ENCODE results near the gene PTPN13. TPM values are rescaled to one million over a fixed set of nuclear protein-coding genes. Genes with fewer than 3 reads are reported as not detected.

Gene PTPN13
- total RNA-seq, 2 experiments from 2014 or later = 3.9 to 4.1 TPM

GRCh38 chr4:86704601-86705000 lies 110.5 kb downstream of the PTPN13 start:
- Histone ChIP-seq H3K36me3 (ENCODE audit: insufficient read depth, low read length) (no peaks in the 10 kb centered on the region), H3K4me3 (ENCODE audit: low read length) (no peak overlapping the region), H3K9me3 (ENCODE audit: control insufficient read depth in 1 of 2, insufficient read depth in 1 of 2, low read length in 2 of 2) (no peaks in the 10 kb centered on the region), H3K4me1 (ENCODE audit: insufficient read depth, low read length) (no peaks in the 10 kb centered on the region), H3K27ac (ENCODE audit: low read depth in 1 of 2, low read length in 2 of 2) (no peak overlapping the region), H3K27me3 (ENCODE audit: control insufficient read depth in 1 of 2, insufficient read depth in 2 of 2, low read length in 2 of 2) (no peaks in the 10 kb centered on the region)
- no peaks in the 10 kb centered on the region for H3K27me3 Mint-ChIP-seq
- ATAC-seq (ENCODE audit: poor library complexity) = no peak
- ChIA-PET CTCF (no interaction called here), POLR2A (no interaction called here)
- no peak overlapping the region for H3K4me3 Mint-ChIP-seq
- no peak overlapping the region for H3K27ac Mint-ChIP-seq
- no peaks in the 10 kb centered on the region for H3K9me3 Mint-ChIP-seq
- no peak for DNase-seq
- H3K36me3 Mint-ChIP-seq (ENCODE audit: low read depth) = no peaks in the 10 kb centered on the region
- no peaks in the 10 kb centered on the region for H3K4me1 Mint-ChIP-seq (ENCODE audit: low read depth)
- TF ChIP-seq, protein P1, sequence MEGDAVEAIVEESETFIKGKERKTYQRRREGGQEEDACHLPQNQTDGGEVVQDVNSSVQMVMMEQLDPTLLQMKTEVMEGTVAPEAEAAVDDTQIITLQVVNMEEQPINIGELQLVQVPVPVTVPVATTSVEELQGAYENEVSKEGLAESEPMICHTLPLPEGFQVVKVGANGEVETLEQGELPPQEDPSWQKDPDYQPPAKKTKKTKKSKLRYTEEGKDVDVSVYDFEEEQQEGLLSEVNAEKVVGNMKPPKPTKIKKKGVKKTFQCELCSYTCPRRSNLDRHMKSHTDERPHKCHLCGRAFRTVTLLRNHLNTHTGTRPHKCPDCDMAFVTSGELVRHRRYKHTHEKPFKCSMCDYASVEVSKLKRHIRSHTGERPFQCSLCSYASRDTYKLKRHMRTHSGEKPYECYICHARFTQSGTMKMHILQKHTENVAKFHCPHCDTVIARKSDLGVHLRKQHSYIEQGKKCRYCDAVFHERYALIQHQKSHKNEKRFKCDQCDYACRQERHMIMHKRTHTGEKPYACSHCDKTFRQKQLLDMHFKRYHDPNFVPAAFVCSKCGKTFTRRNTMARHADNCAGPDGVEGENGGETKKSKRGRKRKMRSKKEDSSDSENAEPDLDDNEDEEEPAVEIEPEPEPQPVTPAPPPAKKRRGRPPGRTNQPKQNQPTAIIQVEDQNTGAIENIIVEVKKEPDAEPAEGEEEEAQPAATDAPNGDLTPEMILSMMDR (IDR thresholded peaks at IDR 0.05) = no peak
- intact Hi-C loops (cut with DNase I, micrococcal nuclease) = no loop called here

GRCh38 chr4:86706923-86707597 lies 112.9 kb downstream of the PTPN13 start:
- Mint-ChIP-seq H3K9me3 (no peaks in the 10 kb centered on the region), H3K27me3 (no peaks in the 10 kb centered on the region), H3K27ac (no peak overlapping the region), H3K4me3 (no peak overlapping the region), H3K4me1 (ENCODE audit: low read depth) (no peaks in the 10 kb centered on the region), H3K36me3 (ENCODE audit: low read depth) (no peaks in the 10 kb centered on the region)
- Histone ChIP-seq H3K4me1 (ENCODE audit: insufficient read depth, low read length) (no peaks in the 10 kb centered on the region), H3K4me3 (ENCODE audit: low read length) (no peak overlapping the region), H3K36me3 (ENCODE audit: insufficient read depth, low read length) (no peaks in the 10 kb centered on the region), H3K27me3 (ENCODE audit: control insufficient read depth in 1 of 2, insufficient read depth in 2 of 2, low read length in 2 of 2) (no peaks in the 10 kb centered on the region), H3K9me3 (ENCODE audit: control insufficient read depth in 1 of 2, insufficient read depth in 1 of 2, low read length in 2 of 2) (no peaks in the 10 kb centered on the region), H3K27ac (ENCODE audit: low read depth in 1 of 2, low read length in 2 of 2) (no peak overlapping the region)
- ChIA-PET CTCF (no interaction called here), POLR2A (no interaction called here)
- TF ChIP-seq, protein P1 (IDR thresholded peaks at IDR 0.05) = no peak
- DNase-seq (no peak), ATAC-seq (ENCODE audit: poor library complexity) (no peak)
- intact Hi-C loops (cut with DNase I, micrococcal nuclease) = no loop called here

GRCh38 chr4:86717651-86718050 lies 123.5 kb downstream of the PTPN13 start:
- DNase-seq = no peak
- H3K9me3 Mint-ChIP-seq = peaks cover 4% of the 10 kb centered on the region
- H3K27ac ChIP-seq (ENCODE audit: low read depth in 1 of 2, low read length in 2 of 2) = no peak overlapping the region
- TF ChIP-seq, protein P1 (IDR thresholded peaks at IDR 0.05) = no peak
- no peak overlapping the region for H3K4me3 Mint-ChIP-seq
- no peak overlapping the region for H3K27ac Mint-ChIP-seq
- H3K27me3 ChIP-seq (ENCODE audit: control insufficient read depth in 1 of 2, insufficient read depth in 2 of 2, low read length in 2 of 2) = no peaks in the 10 kb centered on the region
- no peaks in the 10 kb centered on the region for H3K36me3 Mint-ChIP-seq (ENCODE audit: low read depth)
- no peaks in the 10 kb centered on the region for H3K4me1 Mint-ChIP-seq (ENCODE audit: low read depth)
- H3K4me1 ChIP-seq (ENCODE audit: insufficient read depth, low read length) = no peaks in the 10 kb centered on the region
- H3K9me3 ChIP-seq (ENCODE audit: control insufficient read depth in 1 of 2, insufficient read depth in 1 of 2, low read length in 2 of 2) = no peaks in the 10 kb centered on the region
- H3K4me3 ChIP-seq (ENCODE audit: low read length) = no peak overlapping the region
- POLR2A ChIA-PET = interaction anchor here (0.6 kb wide), 1 partner anchor 174 kb away, joined by 5 read pairs; no protein-coding TSS in a partner anchor
- H3K27me3 Mint-ChIP-seq = no peaks in the 10 kb centered on the region
- H3K36me3 ChIP-seq (ENCODE audit: insufficient read depth, low read length) = no peaks in the 10 kb centered on the region
- no peak for ATAC-seq (ENCODE audit: poor library complexity)
- intact Hi-C loops (cut with DNase I, micrococcal nuclease) = no loop called here
- CTCF ChIA-PET = no interaction called here

All from CD4-positive, alpha-beta T cell (primary cell).